ENCODE measurements around the gene RACGAP1. TPM values are rescaled to one million over a fixed set of nuclear protein-coding genes. Genes with fewer than 3 reads are reported as not detected.

The RACGAP1 gene
- total RNA-seq, 1 experiment from 2014 or later: 95.3 TPM

GRCh38 chr12:49939307-49939706, 86.0 kb downstream of the RACGAP1 start:
- no peaks in the 10 kb centered on the region for H3K36me3 ChIP-seq (ENCODE audit: low read depth, low read length)
- H3K9me3 ChIP-seq (ENCODE audit: low read length): no peaks in the 10 kb centered on the region
- H3K79me2 ChIP-seq (ENCODE audit: low read length): no peaks in the 10 kb centered on the region
- ChIA-PET POLR2A (ENCODE audit: unreplicated experiment) (no interaction called here), CTCF (no interaction called here)
- H3K9me2 ChIP-seq (replicated peaks; ENCODE audit: low read length): no peaks in the 10 kb centered on the region
- BruUV-seq (replicated peaks): no TSS peak
- H3K27ac ChIP-seq (ENCODE audit: low read length): no peak overlapping the region
- H3K27me3 ChIP-seq (ENCODE audit: low read length): no peaks in the 10 kb centered on the region
- H3F3A ChIP-seq (ENCODE audit: low read length, unreplicated experiment): no peaks in the 10 kb centered on the region
- intact Hi-C loops (cut with micrococcal nuclease): no loop called here
- H2AFZ ChIP-seq (ENCODE audit: low read length): no peak overlapping the region
- ATAC-seq (no peak), DNase-seq (no peak)
- no peak overlapping the region for H3K4me3 ChIP-seq (ENCODE audit: low read length)
- TF ChIP-seq EZH2 (IDR thresholded peaks at IDR 0.05; ENCODE audit: low read length, unreplicated experiment) (no peak), EZH2phosphoT487 (IDR thresholded peaks at IDR 0.05; ENCODE audit: borderline replicate concordance, low read length) (no peak)
- TF ChIP-seq, protein P1, sequence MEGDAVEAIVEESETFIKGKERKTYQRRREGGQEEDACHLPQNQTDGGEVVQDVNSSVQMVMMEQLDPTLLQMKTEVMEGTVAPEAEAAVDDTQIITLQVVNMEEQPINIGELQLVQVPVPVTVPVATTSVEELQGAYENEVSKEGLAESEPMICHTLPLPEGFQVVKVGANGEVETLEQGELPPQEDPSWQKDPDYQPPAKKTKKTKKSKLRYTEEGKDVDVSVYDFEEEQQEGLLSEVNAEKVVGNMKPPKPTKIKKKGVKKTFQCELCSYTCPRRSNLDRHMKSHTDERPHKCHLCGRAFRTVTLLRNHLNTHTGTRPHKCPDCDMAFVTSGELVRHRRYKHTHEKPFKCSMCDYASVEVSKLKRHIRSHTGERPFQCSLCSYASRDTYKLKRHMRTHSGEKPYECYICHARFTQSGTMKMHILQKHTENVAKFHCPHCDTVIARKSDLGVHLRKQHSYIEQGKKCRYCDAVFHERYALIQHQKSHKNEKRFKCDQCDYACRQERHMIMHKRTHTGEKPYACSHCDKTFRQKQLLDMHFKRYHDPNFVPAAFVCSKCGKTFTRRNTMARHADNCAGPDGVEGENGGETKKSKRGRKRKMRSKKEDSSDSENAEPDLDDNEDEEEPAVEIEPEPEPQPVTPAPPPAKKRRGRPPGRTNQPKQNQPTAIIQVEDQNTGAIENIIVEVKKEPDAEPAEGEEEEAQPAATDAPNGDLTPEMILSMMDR (conservative IDR thresholded peaks at IDR 0.05; ENCODE audit: low read depth, low read length): no peak
- no peak overlapping the region for H3K9ac ChIP-seq (ENCODE audit: low read length)
- H3K4me1 ChIP-seq (ENCODE audit: insufficient read depth, low read length): peaks cover 11% of the 10 kb centered on the region
- no peaks in the 10 kb centered on the region for H4K20me1 ChIP-seq (ENCODE audit: low read length)
- H3K4me2 ChIP-seq (ENCODE audit: low read length): no peak overlapping the region

Other genes with a start within 250 kb of the RACGAP1 start
- 13.3 and 14.2 TPM in 2 replicates for gene NCKAP5L, start 197.1 kb downstream of the RACGAP1 start, total RNA-seq (2014; rRNA removed)
- 4.5 and 5.4 TPM in 2 replicates for gene BCDIN3D, start 182.4 kb downstream of the RACGAP1 start, total RNA-seq (2014; rRNA removed)
- gene FAIM2, start 121.6 kb downstream of the RACGAP1 start, total RNA-seq (2014; rRNA removed): 0.18 TPM in 1 of 2 replicates, not detected in the other
- gene AQP2, start 74.8 kb downstream of the RACGAP1 start, total RNA-seq (2014; rRNA removed): not detected in 2 replicates
- not detected in 2 replicates for gene AQP5, start 63.6 kb downstream of the RACGAP1 start, total RNA-seq (2014; rRNA removed)
- not detected in 2 replicates for gene AQP6, start 52.5 kb downstream of the RACGAP1 start, total RNA-seq (2014; rRNA removed)
- 6.0 and 6.3 TPM in 2 replicates for gene ASIC1, start 32.1 kb upstream of the RACGAP1 start, total RNA-seq (2014; rRNA removed)
- gene SMARCD1, start 59.8 kb upstream of the RACGAP1 start, total RNA-seq (2014; rRNA removed): 105 and 109 TPM in 2 replicates
- gene GPD1, start 78.5 kb upstream of the RACGAP1 start, total RNA-seq (2014; rRNA removed): 0.11 and 0.40 TPM in 2 replicates
- gene COX14, start 86.7 kb upstream of the RACGAP1 start, total RNA-seq (2014; rRNA removed): 75.7 and 84.7 TPM in 2 replicates
- 24.9 and 29.7 TPM in 2 replicates for gene CERS5, start 141.9 kb upstream of the RACGAP1 start, total RNA-seq (2014; rRNA removed)

Data from PC-3 (cell line).